H9 (cell line): ENCODE results near the gene TOR1B. TPM values are rescaled to one million over a fixed set of nuclear protein-coding genes. Genes with fewer than 3 reads are reported as not detected.

Experiments used
- DNase-seq: peaks from one replicate; pipeline ENCODE4 v3.0.0-alpha.2; 2017
- H2AFZ ChIP-seq: one replicate; pipeline ENCODE4 v1.6.1; 2013; ENCODE audit warnings: mild to moderate bottlenecking, low read length, control low read depth, moderate library complexity
- H2AK5ac ChIP-seq: 2 replicates; pipeline ENCODE4 v1.6.1; 2013; ENCODE audit warnings: low read length, control low read depth, mixed read lengths; ENCODE audit not compliant: insufficient read length
- H2BK120ac ChIP-seq: one replicate; pipeline ENCODE4 v1.6.1; 2013; ENCODE audit warnings: low read depth, mild to moderate bottlenecking, low read length, control low read depth, inconsistent platforms; ENCODE audit not compliant: poor library complexity, severe bottlenecking
- H2BK12ac ChIP-seq: 2 replicates; pipeline ENCODE4 v1.6.1; 2013; ENCODE audit warnings: low read length, control low read depth, mixed read lengths, low read depth; ENCODE audit not compliant: insufficient read length
- H2BK15ac ChIP-seq: 2 replicates; pipeline ENCODE4 v1.6.1; 2013; ENCODE audit warnings: low read depth, low read length, control low read depth
- H2BK20ac ChIP-seq: one replicate; pipeline ENCODE4 v1.6.1; 2013; ENCODE audit warnings: low read depth, mild to moderate bottlenecking, low read length, control low read depth, inconsistent platforms; ENCODE audit not compliant: poor library complexity, severe bottlenecking
- H2BK5ac ChIP-seq: 2 replicates; pipeline ENCODE4 v1.6.1; 2013; ENCODE audit warnings: low read length, control low read depth, mixed read lengths; ENCODE audit not compliant: insufficient read length
- H3K14ac ChIP-seq: 2 replicates; pipeline ENCODE4 v1.6.1; 2013; ENCODE audit warnings: low read length, control low read depth; ENCODE audit not compliant: insufficient read depth
- H3K18ac ChIP-seq: 2 replicates; pipeline ENCODE4 v1.6.1; 2013; ENCODE audit warnings: low read depth, mild to moderate bottlenecking, mixed read lengths, low read length, control low read depth; ENCODE audit not compliant: insufficient read length
- H3K23ac ChIP-seq: 2 replicates; pipeline ENCODE4 v1.6.1; 2013; ENCODE audit warnings: low read length, control low read depth, mixed read lengths, low read depth; ENCODE audit not compliant: insufficient read length
- H3K23me2 ChIP-seq: 2 replicates; pipeline ENCODE4 v1.6.1; 2013; ENCODE audit warnings: low read depth, mild to moderate bottlenecking, mixed read lengths, low read length, control low read depth; ENCODE audit not compliant: insufficient read length, poor library complexity, severe bottlenecking
- H3K27ac ChIP-seq: 2 replicates; pipeline ENCODE4 v1.5.1; 2013; ENCODE audit warnings: low read length, control low read depth, mixed read lengths, low read depth; ENCODE audit not compliant: insufficient read length
- H3K27me3 ChIP-seq: 2 replicates; pipeline ENCODE4 v1.6.1; 2013; ENCODE audit warnings: low read length, control low read depth, inconsistent platforms; ENCODE audit not compliant: insufficient read depth
- H3K4ac ChIP-seq: 2 replicates; pipeline ENCODE4 v1.6.1; 2013; ENCODE audit warnings: low read depth, mild to moderate bottlenecking, control low read depth, inconsistent platforms, low read length, moderate library complexity
- H3K4me1 ChIP-seq: 2 replicates; pipeline ENCODE4 v1.6.1; 2013; ENCODE audit warnings: low read length, control low read depth, inconsistent platforms; ENCODE audit not compliant: insufficient read depth
- H3K4me2 ChIP-seq: 2 replicates; pipeline ENCODE4 v1.6.1; 2013; ENCODE audit warnings: low read length, control low read depth, mixed read lengths; ENCODE audit not compliant: insufficient read length, insufficient read depth
- H3K56ac ChIP-seq: 2 replicates; pipeline ENCODE4 v1.6.1; 2013; ENCODE audit warnings: low read depth, mild to moderate bottlenecking, mixed read lengths, low read length, control low read depth; ENCODE audit not compliant: insufficient read length
- H3K79me1 ChIP-seq: 2 replicates; pipeline ENCODE4 v1.6.1; 2013; ENCODE audit warnings: low read depth, mild to moderate bottlenecking, moderate library complexity, low read length, control low read depth, inconsistent platforms; ENCODE audit not compliant: insufficient read depth, poor library complexity, severe bottlenecking
- H3K79me2 ChIP-seq: 2 replicates; pipeline ENCODE4 v1.6.1; 2013; ENCODE audit warnings: low read length, control low read depth, inconsistent platforms; ENCODE audit not compliant: insufficient read depth
- H3K9ac ChIP-seq: 2 replicates; pipeline ENCODE4 v1.6.1; 2013; ENCODE audit warnings: low read length, control low read depth, mixed read lengths; ENCODE audit not compliant: insufficient read length; ENCODE audit errors: extremely low read depth
- H3K9me3 ChIP-seq: one replicate; pipeline ENCODE4 v1.6.1; 2013; ENCODE audit warnings: low read depth, low read length, inconsistent platforms; ENCODE audit not compliant: control insufficient read depth
- H3T11ph ChIP-seq: one replicate; pipeline ENCODE4 v1.6.1; 2013; ENCODE audit warnings: mild to moderate bottlenecking, low read length, control low read depth, inconsistent platforms
- H4K20me1 ChIP-seq: one replicate; pipeline ENCODE4 v1.6.1; 2013; ENCODE audit not compliant: control insufficient read depth, insufficient read length, insufficient read depth
- H4K5ac ChIP-seq: 2 replicates; pipeline ENCODE4 v1.6.1; 2013; ENCODE audit warnings: low read depth, mild to moderate bottlenecking, mixed read lengths, low read length, control low read depth; ENCODE audit not compliant: insufficient read length
- H4K8ac ChIP-seq: replicated peaks from 2 replicates; pipeline ENCODE4 v1.6.1; 2013; ENCODE audit warnings: low read length, control low read depth, mixed read lengths, low read depth; ENCODE audit not compliant: insufficient read length
- H4K91ac ChIP-seq: 2 replicates; pipeline ENCODE4 v1.6.1; 2013; ENCODE audit warnings: low read depth, mild to moderate bottlenecking, moderate library complexity, mixed read lengths, low read length, control low read depth; ENCODE audit not compliant: insufficient read length
- H3K27ac Mint-ChIP-seq, 3 experiments: 2 replicates in 2 of 3; 3 replicates in 1 of 3; pipeline ENCODE4 v1.8.0; 2020 to 2021; ENCODE audit warnings: mixed read lengths in 3 of 3, mild to moderate bottlenecking in 1 of 3, moderate library complexity in 1 of 3
- H3K27me3 Mint-ChIP-seq: 2 replicates; pipeline ENCODE4 v1.8.0; 2021; ENCODE audit warnings: low read depth, mild to moderate bottlenecking, moderate library complexity, mixed read lengths
- H3K36me3 Mint-ChIP-seq, 3 experiments: 2 replicates in 2 of 3; 3 replicates in 1 of 3; pipeline ENCODE4 v1.8.0; 2020 to 2021; ENCODE audit warnings: low read depth in 3 of 3, mixed read lengths in 3 of 3; ENCODE audit not compliant: insufficient read depth in 1 of 3
- H3K4me1 Mint-ChIP-seq, 2 experiments: 2 replicates each; pipeline ENCODE4 v1.8.0; 2020; ENCODE audit warnings: mixed read lengths in 2 of 2
- H3K4me3 Mint-ChIP-seq, 2 experiments: 2 replicates in 1 of 2; 3 replicates in 1 of 2; pipeline ENCODE4 v1.8.0; 2020 to 2021; ENCODE audit warnings: mild to moderate bottlenecking in 2 of 2, mixed read lengths in 2 of 2, moderate library complexity in 1 of 2
- H3K9me3 Mint-ChIP-seq, 2 experiments: 2 replicates in 1 of 2; 3 replicates in 1 of 2; pipeline ENCODE4 v1.8.0; 2020; ENCODE audit warnings: mild to moderate bottlenecking in 2 of 2, mixed read lengths in 2 of 2, moderate library complexity in 1 of 2
- WGBS: extraction: QIAGEN DNeasy Blood & Tissue Kit; methylation state at CpG from one replicate; pipeline ENCODE4 v1.1.7; 2013; ENCODE audit warnings: missing lambda C conversion rate, low lambda C conversion rate, mixed read lengths; ENCODE audit not compliant: insufficient read length; ENCODE audit errors: extremely low coverage; 5-methylcytosine and 5-hydroxymethylcytosine counted together
- total RNA-seq: library from RNA; stranded (reverse); gene quantifications from 2 replicates; pipeline ENCODE4 v1.2.1, GENCODE V29; 2021
- TF ChIP-seq, protein P1 (sequence below): fragments of 200-600 bp; sonication (generic); conservative IDR thresholded peaks from 3 replicates; pipeline ENCODE4 v1.8.0; 2021; ENCODE audit warnings: antibody characterized with exemption, mild to moderate bottlenecking

Gene TOR1B
- total RNA-seq, 1 experiment from 2014 or later, result 18.1 TPM

DNA sequence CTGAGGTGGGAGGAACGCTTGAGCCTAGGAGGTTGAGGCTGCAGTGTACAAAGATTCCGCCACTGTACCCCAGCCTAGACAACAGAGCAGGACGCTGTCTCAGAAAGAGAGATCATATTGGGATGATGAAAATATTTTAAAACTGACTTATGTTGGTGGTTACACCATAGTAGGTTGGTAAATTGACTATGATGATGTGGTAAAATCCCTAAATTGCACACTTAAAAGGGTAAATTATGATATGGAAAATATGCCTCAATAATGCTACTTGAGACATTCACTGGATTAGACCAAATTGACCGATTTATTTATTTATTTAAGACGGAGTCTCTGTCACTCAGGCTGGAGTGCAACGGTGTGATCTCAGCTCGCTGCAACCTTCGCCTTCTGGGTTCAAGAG is 21.9 kb upstream of the TOR1B start:
- no peak overlapping the region for H3K18ac ChIP-seq
- no peak for DNase-seq
- no peak overlapping the region for H2BK5ac ChIP-seq
- no peak overlapping the region for H3K27ac ChIP-seq
- no peak overlapping the region for H4K91ac ChIP-seq
- no peak overlapping the region for H3K23ac ChIP-seq
- no peak overlapping the region for H3K9ac ChIP-seq
- no peak overlapping the region for H3K56ac ChIP-seq
- Mint-ChIP-seq H3K9me3 (no peaks in the 10 kb centered on the region; a peak in 1 of 5 replicates), H3K27ac (no peak overlapping the region), H3K27me3 (peaks cover 11% of the 10 kb centered on the region), H3K4me1 (peaks cover 12 to 15% of the 10 kb centered on the region in 2 experiments), H3K36me3 (no peaks in the 10 kb centered on the region), H3K4me3 (no peak overlapping the region)
- no peaks in the 10 kb centered on the region for H3K79me2 ChIP-seq
- no peak overlapping the region for H3T11ph ChIP-seq
- H4K20me1 ChIP-seq, result no peaks in the 10 kb centered on the region
- no peak overlapping the region for H3K14ac ChIP-seq
- no peaks in the 10 kb centered on the region for H3K4me1 ChIP-seq
- TF ChIP-seq, protein P1, sequence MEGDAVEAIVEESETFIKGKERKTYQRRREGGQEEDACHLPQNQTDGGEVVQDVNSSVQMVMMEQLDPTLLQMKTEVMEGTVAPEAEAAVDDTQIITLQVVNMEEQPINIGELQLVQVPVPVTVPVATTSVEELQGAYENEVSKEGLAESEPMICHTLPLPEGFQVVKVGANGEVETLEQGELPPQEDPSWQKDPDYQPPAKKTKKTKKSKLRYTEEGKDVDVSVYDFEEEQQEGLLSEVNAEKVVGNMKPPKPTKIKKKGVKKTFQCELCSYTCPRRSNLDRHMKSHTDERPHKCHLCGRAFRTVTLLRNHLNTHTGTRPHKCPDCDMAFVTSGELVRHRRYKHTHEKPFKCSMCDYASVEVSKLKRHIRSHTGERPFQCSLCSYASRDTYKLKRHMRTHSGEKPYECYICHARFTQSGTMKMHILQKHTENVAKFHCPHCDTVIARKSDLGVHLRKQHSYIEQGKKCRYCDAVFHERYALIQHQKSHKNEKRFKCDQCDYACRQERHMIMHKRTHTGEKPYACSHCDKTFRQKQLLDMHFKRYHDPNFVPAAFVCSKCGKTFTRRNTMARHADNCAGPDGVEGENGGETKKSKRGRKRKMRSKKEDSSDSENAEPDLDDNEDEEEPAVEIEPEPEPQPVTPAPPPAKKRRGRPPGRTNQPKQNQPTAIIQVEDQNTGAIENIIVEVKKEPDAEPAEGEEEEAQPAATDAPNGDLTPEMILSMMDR, result no peak
- no peaks in the 10 kb centered on the region for H3K23me2 ChIP-seq
- no peak overlapping the region for H2BK20ac ChIP-seq
- no peaks in the 10 kb centered on the region for H3K9me3 ChIP-seq
- no peak overlapping the region for H3K4ac ChIP-seq
- no peak overlapping the region for H2AK5ac ChIP-seq
- no peaks in the 10 kb centered on the region for H3K27me3 ChIP-seq
- H2BK12ac ChIP-seq, result no peak overlapping the region
- no peaks in the 10 kb centered on the region for H3K79me1 ChIP-seq
- no peak overlapping the region for H2BK120ac ChIP-seq
- no peak overlapping the region for H4K8ac ChIP-seq
- no CpG with 5 or more reads among the region's 8 CpGs for WGBS
- no peak overlapping the region for H2AFZ ChIP-seq
- no peak overlapping the region for H3K4me2 ChIP-seq
- H2BK15ac ChIP-seq, result no peak overlapping the region
- no peak overlapping the region for H4K5ac ChIP-seq
